Measurements from ENCODE around the gene P2RX2. TPM values are rescaled to one million over a fixed set of nuclear protein-coding genes. Genes with fewer than 3 reads are reported as not detected.

Gene P2RX2
- total RNA-seq, 2 donors from 2014 or later: 0.24 TPM; not detected in 1

- Histone ChIP-seq H3K9ac (ENCODE audit: low read depth in 2 of 2, low read length in 2 of 2) (peak overlapping the region in 1 of 2 donors; percentile 47), H3K27me3 (peaks cover 40% of the 10 kb centered on the region), H3K4me3 (peak overlapping the region; percentile 4), H3K36me3 (no peaks in the 10 kb centered on the region), H3K27ac (no peak overlapping the region), H3K4me1 (peaks cover 9% of the 10 kb centered on the region), H3K9me3 (no peaks in the 10 kb centered on the region)
- intact Hi-C loops (cut with DNase I): no loop called here
- DNase-seq: no peak
- TF ChIP-seq CTCF (IDR thresholded peaks at IDR 0.05): no peak
Observed at GRCh38 chr12:132604151-132604618, 14.4 kb upstream of the P2RX2 start.

DNA sequence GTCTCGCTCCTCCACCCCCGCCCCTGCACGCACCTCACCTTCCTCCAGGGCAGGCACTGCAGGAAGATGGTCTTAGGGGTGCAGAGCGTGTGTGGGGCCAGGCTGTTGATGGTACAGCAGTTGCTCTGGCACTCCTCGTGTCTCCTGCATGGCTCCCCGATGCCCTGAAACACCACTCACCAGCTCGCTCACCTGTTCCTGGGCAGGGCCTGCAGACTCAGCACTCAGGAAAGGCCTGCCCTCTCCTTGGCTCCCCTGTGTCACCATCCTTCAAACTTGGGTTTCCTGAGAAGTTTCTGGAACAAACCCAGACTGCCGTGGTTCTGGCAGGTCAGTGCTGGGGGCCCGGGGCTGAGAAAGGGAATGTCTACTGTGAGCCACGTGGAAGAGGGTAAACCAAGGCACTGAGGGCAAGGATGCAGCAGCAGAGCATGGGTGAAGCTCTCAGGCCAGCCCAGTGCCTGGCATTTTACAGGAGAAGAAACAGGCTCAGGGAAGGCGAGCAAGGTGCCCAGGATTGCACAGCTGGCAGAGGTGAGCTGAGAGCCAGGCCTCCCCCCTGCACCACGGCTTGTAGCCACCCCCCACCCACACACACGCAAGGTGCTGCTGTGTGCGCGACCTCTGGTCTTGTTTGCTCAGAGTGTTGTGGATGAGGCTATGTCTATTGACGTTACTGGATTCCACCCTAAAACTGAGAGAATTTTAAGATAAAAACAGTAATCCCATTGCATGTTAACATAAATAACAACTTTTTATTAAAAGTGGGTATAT, 13.7 kb upstream of the P2RX2 start:
- H3K4me1 ChIP-seq: peaks cover 9% of the 10 kb centered on the region
- DNase-seq: no peak
- H3K27me3 ChIP-seq: peaks cover 43% of the 10 kb centered on the region
- H3K36me3 ChIP-seq: no peaks in the 10 kb centered on the region
- no peak overlapping the region for H3K27ac ChIP-seq
- no peak for TF ChIP-seq CTCF (IDR thresholded peaks at IDR 0.05)
- H3K9ac ChIP-seq (ENCODE audit: low read depth in 2 of 2, low read length in 2 of 2): no peak overlapping the region
- H3K9me3 ChIP-seq: no peaks in the 10 kb centered on the region
- H3K4me3 ChIP-seq: no peak overlapping the region
- intact Hi-C loops (cut with DNase I): no loop called here

DNA sequence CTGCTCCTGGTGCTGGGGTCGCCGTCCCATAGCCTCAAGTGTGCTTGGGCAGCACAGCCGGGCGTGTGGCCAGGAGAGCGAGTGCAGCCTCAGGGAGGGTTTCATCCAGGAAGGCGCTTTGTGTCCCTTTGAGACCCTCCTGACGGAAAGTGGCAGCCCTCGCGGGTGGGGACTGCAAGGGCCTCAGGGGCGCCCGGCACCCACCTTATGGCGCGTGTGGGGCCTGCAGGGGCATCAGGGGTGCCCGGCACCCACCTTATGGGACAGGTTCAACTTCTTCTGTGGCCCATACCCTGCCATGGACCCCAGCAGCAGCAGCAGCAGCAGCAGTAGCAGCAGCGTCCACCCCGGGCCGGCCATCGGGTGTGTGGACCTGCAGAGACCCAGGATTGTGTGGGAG, 12.7 kb upstream of the P2RX2 start:
- no peak for TF ChIP-seq CTCF (IDR thresholded peaks at IDR 0.05)
- Histone ChIP-seq H3K27me3 (peaks cover 42% of the 10 kb centered on the region), H3K4me3 (no peak overlapping the region), H3K36me3 (no peaks in the 10 kb centered on the region), H3K9ac (ENCODE audit: low read depth in 2 of 2, low read length in 2 of 2) (no peak overlapping the region), H3K4me1 (peaks cover 9% of the 10 kb centered on the region), H3K27ac (no peak overlapping the region), H3K9me3 (no peaks in the 10 kb centered on the region)
- DNase-seq: no peak
- intact Hi-C loops (cut with DNase I): no loop called here

DNA sequence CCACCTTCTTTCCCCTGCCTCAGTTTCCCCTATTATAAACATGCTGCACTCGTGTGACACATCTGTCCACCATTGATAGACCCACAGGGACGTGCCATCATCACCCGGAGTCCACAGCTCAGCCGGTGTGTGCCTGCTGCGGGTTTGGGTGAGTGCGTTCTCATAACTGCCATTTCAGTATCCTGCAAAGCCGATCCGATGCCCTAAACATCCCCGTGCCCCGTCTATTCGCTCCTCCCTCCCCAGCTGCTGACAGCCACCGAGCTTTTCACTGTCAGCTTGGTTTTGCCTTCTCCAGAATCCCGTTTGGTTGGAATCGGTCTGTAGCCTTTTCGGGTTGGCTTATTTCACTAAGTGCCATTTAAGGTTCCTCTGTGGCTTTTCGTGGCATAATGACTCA, 12.1 kb upstream of the P2RX2 start:
- H3K4me1 ChIP-seq: peaks cover 9% of the 10 kb centered on the region
- no peak for DNase-seq
- no peak for TF ChIP-seq CTCF (IDR thresholded peaks at IDR 0.05)
- intact Hi-C loops (cut with DNase I): no loop called here
- no peaks in the 10 kb centered on the region for H3K36me3 ChIP-seq
- no peak overlapping the region for H3K27ac ChIP-seq
- no peak overlapping the region for H3K4me3 ChIP-seq
- peaks cover 36% of the 10 kb centered on the region for H3K27me3 ChIP-seq
- no peak overlapping the region for H3K9ac ChIP-seq (ENCODE audit: low read depth in 2 of 2, low read length in 2 of 2)
- H3K9me3 ChIP-seq: no peaks in the 10 kb centered on the region

DNA sequence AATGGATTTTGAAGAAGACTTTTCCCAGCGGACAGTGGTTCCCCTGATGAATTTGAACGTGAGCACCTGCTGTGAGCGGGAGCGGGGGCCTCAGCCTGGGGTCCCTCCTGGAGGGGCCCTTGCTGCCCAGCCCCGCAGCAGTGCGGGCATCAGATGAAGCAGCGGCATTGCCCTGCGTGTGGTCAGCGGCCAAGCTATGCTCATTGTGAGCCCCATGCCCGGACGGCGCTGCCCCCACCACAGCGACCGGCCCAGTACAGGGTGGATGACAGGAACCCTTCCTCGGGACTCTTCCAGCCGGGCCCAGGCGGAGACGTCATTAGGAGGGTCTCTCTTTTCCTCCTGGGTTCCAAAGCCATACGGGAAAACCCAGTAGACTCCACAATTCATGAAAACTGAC, 11.6 kb upstream of the P2RX2 start:
- Histone ChIP-seq H3K27ac (no peak overlapping the region), H3K4me1 (peaks cover 9% of the 10 kb centered on the region), H3K9me3 (no peaks in the 10 kb centered on the region), H3K9ac (ENCODE audit: low read depth in 2 of 2, low read length in 2 of 2) (no peak overlapping the region), H3K4me3 (no peak overlapping the region), H3K36me3 (no peaks in the 10 kb centered on the region), H3K27me3 (peaks cover 34% of the 10 kb centered on the region)
- intact Hi-C loops (cut with DNase I): no loop called here
- no peak for DNase-seq
- TF ChIP-seq CTCF (IDR thresholded peaks at IDR 0.05): no peak
